ENCODE results near the gene DIPK1A. TPM values are rescaled to one million over a fixed set of nuclear protein-coding genes. Genes with fewer than 3 reads are reported as not detected.

Gene DIPK1A
- total RNA-seq, 1 experiment from 2014 or later: 4.8 TPM

GRCh38 chr1:92933459-92933858 is 27.8 kb downstream of the DIPK1A start (continued):
- TF ChIP-seq AR (CRISPR knock-in tag; IDR thresholded peaks at IDR 0.05) (no peak), ETV6 (CRISPR knock-in tag; IDR thresholded peaks at IDR 0.05) (no peak), ZNF671 (CRISPR knock-in tag; IDR thresholded peaks at IDR 0.05) (no peak), ZNF232 (CRISPR knock-in tag; IDR thresholded peaks at IDR 0.05) (no peak), ZNF416 (CRISPR knock-in tag; IDR thresholded peaks at IDR 0.05) (no peak), JAZF1 (CRISPR knock-in tag; IDR thresholded peaks at IDR 0.05) (no peak), RORB (CRISPR knock-in tag; IDR thresholded peaks at IDR 0.05) (no peak)

GRCh38 chr1:92931691-92932090 is 29.6 kb downstream of the DIPK1A start:
- H3K4me3 Mint-ChIP-seq: no peak overlapping the region
- TF ChIP-seq NR1H2 (CRISPR knock-in tag; IDR thresholded peaks at IDR 0.05) (no peak), ATF6 (CRISPR knock-in tag; IDR thresholded peaks at IDR 0.05) (no peak), MYBL2 (CRISPR knock-in tag; IDR thresholded peaks at IDR 0.05) (no peak), ESRRA (CRISPR knock-in tag; IDR thresholded peaks at IDR 0.05; ENCODE audit: borderline replicate concordance) (no peak), RELA (CRISPR knock-in tag; IDR thresholded peaks at IDR 0.05; ENCODE audit: borderline replicate concordance) (no peak), AR (CRISPR knock-in tag; IDR thresholded peaks at IDR 0.05) (no peak), CDX4 (CRISPR knock-in tag; IDR thresholded peaks at IDR 0.05; ENCODE audit: borderline replicate concordance) (no peak), CTCF (IDR thresholded peaks at IDR 0.05) (no peak), MAX (CRISPR knock-in tag; IDR thresholded peaks at IDR 0.05) (no peak), NFATC4 (CRISPR knock-in tag; IDR thresholded peaks at IDR 0.05) (no peak), HMGXB4 (CRISPR knock-in tag; IDR thresholded peaks at IDR 0.05) (no peak), ZNF138 (CRISPR knock-in tag; conservative IDR thresholded peaks at IDR 0.05) (no peak), EMX1 (CRISPR knock-in tag; IDR thresholded peaks at IDR 0.05) (no peak), E2F5 (CRISPR knock-in tag; IDR thresholded peaks at IDR 0.05) (no peak), CBFB (CRISPR knock-in tag; IDR thresholded peaks at IDR 0.05; ENCODE audit: low read depth) (no peak), FOXP1 (CRISPR knock-in tag; IDR thresholded peaks at IDR 0.05; ENCODE audit: borderline replicate concordance) (no peak), ATF1 (CRISPR knock-in tag; IDR thresholded peaks at IDR 0.05) (no peak), ZBTB43 (CRISPR knock-in tag; IDR thresholded peaks at IDR 0.05) (no peak)
- ChIA-PET CTCF (no interaction called here), POLR2A (no interaction called here)
- no peaks in the 10 kb centered on the region for H3K36me3 Mint-ChIP-seq
- no peaks in the 10 kb centered on the region for H3K27me3 Mint-ChIP-seq (ENCODE audit: low read depth)
- no peak for ATAC-seq
- H3K4me1 Mint-ChIP-seq: peaks cover 4% of the 10 kb centered on the region
- no peaks in the 10 kb centered on the region for H3K9me3 Mint-ChIP-seq
- H3K27ac Mint-ChIP-seq: no peak overlapping the region
- no peak for DNase-seq (ENCODE audit: low spot score)
